CD4-positive, alpha-beta memory T cell (primary cell): Measurements from ENCODE around the gene ANKRD1. TPM values are rescaled to one million over a fixed set of nuclear protein-coding genes. Genes with fewer than 3 reads are reported as not detected.

Experiments
- CTCF ChIA-PET: fragments of 350-600 bp; sonication (Branson Sonifier 250); formaldehyde crosslinking; loops from one replicate; lab custom pipeline; 2021; ENCODE audit warnings: inconsistent platforms; ENCODE audit not compliant: partially characterized antibody; lab: Charles Lee
- POLR2A ChIA-PET: fragments of 350-600 bp; sonication (Branson Sonifier 250); formaldehyde crosslinking; loops from one replicate; lab custom pipeline; 2021; ENCODE audit not compliant: partially characterized antibody; lab: Charles Lee
- DNase-seq, 5 donors: peaks; one replicate each; pipeline versions ENCODE4 v3.0.0 to v3.0.0-alpha.2; 2020 to 2022; ENCODE audit warnings: mixed read lengths in 1 of 5
- H3K27ac ChIP-seq: one replicate; pipeline ENCODE4 v1.7.0; 2013; ENCODE audit warnings: low read depth, low read length
- H3K27me3 ChIP-seq: 2 replicates; pipeline ENCODE4 v1.7.0; 2013; ENCODE audit warnings: mild to moderate bottlenecking, low read length, moderate library complexity; ENCODE audit not compliant: insufficient read depth
- H3K36me3 ChIP-seq: 2 replicates; pipeline ENCODE4 v1.7.0; 2013; ENCODE audit warnings: mild to moderate bottlenecking, low read length, moderate library complexity; ENCODE audit not compliant: insufficient read depth
- H3K4me1 ChIP-seq: 2 replicates; pipeline ENCODE4 v1.7.0; 2013; ENCODE audit warnings: mild to moderate bottlenecking, low read length, moderate library complexity; ENCODE audit not compliant: insufficient read depth
- H3K4me3 ChIP-seq, 2 donors: one replicate each; pipeline ENCODE4 v1.7.0; 2013; ENCODE audit warnings: low read length in 2 of 2, mild to moderate bottlenecking in 1 of 2
- H3K9me3 ChIP-seq, 2 donors: one replicate each; pipeline ENCODE4 v1.7.0; 2013; ENCODE audit warnings: low read length in 2 of 2, control low read depth in 1 of 2; ENCODE audit not compliant: control insufficient read depth in 1 of 2
- H3K27ac Mint-ChIP-seq, 7 donors: one replicate each; pipeline ENCODE4 v1.8.0; 2020 to 2021; ENCODE audit warnings: mixed read lengths in 7 of 7, mild to moderate bottlenecking in 6 of 7, inconsistent platforms in 3 of 7, moderate library complexity in 3 of 7
- H3K27me3 Mint-ChIP-seq, 2 donors: one replicate each; pipeline ENCODE4 v1.8.0; 2020 to 2021; ENCODE audit warnings: mixed read lengths in 2 of 2
- H3K36me3 Mint-ChIP-seq, 2 donors: one replicate each; pipeline ENCODE4 v1.8.0; 2020 to 2021; ENCODE audit warnings: mixed read lengths in 2 of 2, inconsistent platforms in 1 of 2, mild to moderate bottlenecking in 1 of 2
- H3K4me1 Mint-ChIP-seq, 4 donors: one replicate each; pipeline ENCODE4 v1.8.0; 2020 to 2021; ENCODE audit warnings: mixed read lengths in 4 of 4, mild to moderate bottlenecking in 1 of 4
- H3K4me3 Mint-ChIP-seq, 8 donors: one replicate each; pipeline ENCODE4 v1.8.0; 2020 to 2021; ENCODE audit warnings: mixed read lengths in 8 of 8, mild to moderate bottlenecking in 7 of 8, moderate library complexity in 6 of 8, inconsistent platforms in 3 of 8
- H3K9me3 Mint-ChIP-seq, 8 donors: one replicate each; pipeline ENCODE4 v1.8.0; 2020 to 2021; ENCODE audit warnings: mixed read lengths in 8 of 8, mild to moderate bottlenecking in 5 of 8, inconsistent platforms in 3 of 8, moderate library complexity in 1 of 8
- intact Hi-C: fragments of 100-400 bp; cut with micrococcal nuclease; formaldehyde crosslinking; loops from one replicate; pipeline ENCODE4 v1.15.1; 2023
- polyA plus RNA-seq, 2 donors: library from polyadenylated mRNA; unstranded; fragments of 300-500 nt; fragmentation: Illumina TruSeq; gene quantifications; one replicate each; pipeline ENCODE4 v1.2.3, GENCODE V29; 2021
- total RNA-seq, 2 experiments: library from RNA; stranded (reverse); gene quantifications; one replicate each; pipeline ENCODE4 v1.2.3, GENCODE V29; 2021

ANKRD1 gene
- total RNA-seq, result not detected
- not detected for polyA plus RNA-seq

GRCh38 chr10:90920986-90921666 lies at the start of gene ANKRD1:
Gene ANKRD1, minus strand, starts transcription at chr10:90921087. Its CDS starts 60 bp downstream, at chr10:90921027.
- Histone ChIP-seq H3K4me1 (no peaks in the 10 kb centered on the region), H3K27ac (no peak within 1 kb of the TSS), H3K36me3 (no peaks in the 10 kb centered on the region), H3K9me3 (no peaks in the 10 kb centered on the region), H3K4me3 (no peak within 1 kb of the TSS), H3K27me3 (no peaks in the 10 kb centered on the region)
- Mint-ChIP-seq H3K36me3 (no peaks in the 10 kb centered on the region), H3K4me3 (peak within 1 kb of the TSS in 1 of 8 donors; percentile 3), H3K9me3 (peaks cover 0 to 2% (median 0%) of the 10 kb centered on the region in 8 donors), H3K27me3 (peaks cover 7 to 18% of the 10 kb centered on the region in 2 donors), H3K27ac (no peak within 1 kb of the TSS), H3K4me1 (no peaks in the 10 kb centered on the region)
- intact Hi-C loops, result no loop called here
- ChIA-PET CTCF (interaction anchor here (1.5 to 3.7 kb wide), 2 partner anchors 9 to 12 kb away, joined by 3 to 28 read pairs; no protein-coding TSS in a partner anchor), POLR2A (no interaction called here)
- DNase-seq, result no peak

GRCh38 chr10:90969947-90970673 lies 49.2 kb upstream of the ANKRD1 start:
- Mint-ChIP-seq H3K27me3 (peaks cover 4 to 9% of the 10 kb centered on the region in 2 donors), H3K27ac (no peak overlapping the region), H3K9me3 (peaks cover 0 to 3% (median 0%) of the 10 kb centered on the region in 8 donors), H3K4me3 (no peak overlapping the region), H3K36me3 (no peaks in the 10 kb centered on the region), H3K4me1 (no peaks in the 10 kb centered on the region)
- no peak overlapping the region for H3K27ac ChIP-seq
- no peaks in the 10 kb centered on the region for H3K36me3 ChIP-seq
- intact Hi-C loops, result no loop called here
- POLR2A ChIA-PET, result no interaction called here
- no peaks in the 10 kb centered on the region for H3K27me3 ChIP-seq
- H3K4me3 ChIP-seq, result no peak overlapping the region
- DNase-seq, result no peak
- H3K4me1 ChIP-seq, result no peaks in the 10 kb centered on the region
- CTCF ChIA-PET, result no interaction called here
- no peaks in the 10 kb centered on the region for H3K9me3 ChIP-seq

GRCh38 chr10:90969121-90969534 lies 48.2 kb upstream of the ANKRD1 start:
- Histone ChIP-seq H3K36me3 (no peaks in the 10 kb centered on the region), H3K9me3 (no peaks in the 10 kb centered on the region), H3K4me3 (no peak overlapping the region), H3K27me3 (no peaks in the 10 kb centered on the region), H3K27ac (no peak overlapping the region), H3K4me1 (no peaks in the 10 kb centered on the region)
- no peak for DNase-seq
- ChIA-PET CTCF (interaction anchor here (0.6 kb wide), 1 partner anchor 111 kb away, joined by 3 read pairs; the partner anchor contains the start of gene HTR7), POLR2A (no interaction called here)
- intact Hi-C loops, result no loop called here
- Mint-ChIP-seq H3K27ac (no peak overlapping the region), H3K4me1 (no peaks in the 10 kb centered on the region), H3K4me3 (no peak overlapping the region), H3K9me3 (peaks cover 0 to 2% (median 0%) of the 10 kb centered on the region in 8 donors), H3K27me3 (peaks cover 4 to 9% of the 10 kb centered on the region in 2 donors), H3K36me3 (no peaks in the 10 kb centered on the region)

- no peaks in the 10 kb centered on the region for H3K36me3 Mint-ChIP-seq
- intact Hi-C loops, result no loop called here
- no peak for DNase-seq
- ChIA-PET CTCF (no interaction called here), POLR2A (no interaction called here)
- Histone ChIP-seq H3K4me1 (no peaks in the 10 kb centered on the region), H3K27ac (no peak overlapping the region), H3K27me3 (no peaks in the 10 kb centered on the region), H3K36me3 (no peaks in the 10 kb centered on the region), H3K9me3 (no peaks in the 10 kb centered on the region), H3K4me3 (no peak overlapping the region)
- H3K9me3 Mint-ChIP-seq, result peaks cover 0 to 2% (median 0%) of the 10 kb centered on the region in 8 donors
- H3K27ac Mint-ChIP-seq, result no peak overlapping the region
- H3K27me3 Mint-ChIP-seq, result peaks cover 4 to 9% of the 10 kb centered on the region in 2 donors
- no peaks in the 10 kb centered on the region for H3K4me1 Mint-ChIP-seq
- H3K4me3 Mint-ChIP-seq, result no peak overlapping the region
Measured at GRCh38 chr10:90968328-90969081, 47.6 kb upstream of the ANKRD1 start.

- POLR2A ChIA-PET, result no interaction called here
- no peak for DNase-seq
- Histone ChIP-seq H3K27ac (no peak overlapping the region), H3K9me3 (no peaks in the 10 kb centered on the region), H3K36me3 (no peaks in the 10 kb centered on the region), H3K27me3 (no peaks in the 10 kb centered on the region), H3K4me3 (no peak overlapping the region), H3K4me1 (no peaks in the 10 kb centered on the region)
- Mint-ChIP-seq H3K27me3 (peaks cover 4 to 9% of the 10 kb centered on the region in 2 donors), H3K9me3 (peaks cover 0 to 2% (median 0%) of the 10 kb centered on the region in 8 donors), H3K4me3 (no peak overlapping the region), H3K36me3 (no peaks in the 10 kb centered on the region), H3K27ac (no peak overlapping the region), H3K4me1 (no peaks in the 10 kb centered on the region)
- intact Hi-C loops, result no loop called here
- CTCF ChIA-PET, result no interaction called here
Measured at GRCh38 chr10:90967865-90968264, 47.0 kb upstream of the ANKRD1 start.

- Mint-ChIP-seq H3K4me3 (no peak overlapping the region), H3K27ac (no peak overlapping the region), H3K36me3 (no peaks in the 10 kb centered on the region), H3K27me3 (peaks cover 4 to 9% of the 10 kb centered on the region in 2 donors), H3K4me1 (no peaks in the 10 kb centered on the region), H3K9me3 (peaks cover 0 to 2% (median 0%) of the 10 kb centered on the region in 8 donors)
- H3K36me3 ChIP-seq, result no peaks in the 10 kb centered on the region
- no peak for DNase-seq
- no peak overlapping the region for H3K4me3 ChIP-seq
- H3K4me1 ChIP-seq, result no peaks in the 10 kb centered on the region
- intact Hi-C loops, result no loop called here
- no peak overlapping the region for H3K27ac ChIP-seq
- no peaks in the 10 kb centered on the region for H3K9me3 ChIP-seq
- ChIA-PET POLR2A (no interaction called here), CTCF (no interaction called here)
- H3K27me3 ChIP-seq, result no peaks in the 10 kb centered on the region
Measured at GRCh38 chr10:90966146-90966545, 45.3 kb upstream of the ANKRD1 start.

GRCh38 chr10:90965720-90966119 lies 44.8 kb upstream of the ANKRD1 start:
- no peak for DNase-seq
- ChIA-PET POLR2A (no interaction called here), CTCF (no interaction called here)
- intact Hi-C loops, result no loop called here
- Mint-ChIP-seq H3K4me3 (no peak overlapping the region), H3K4me1 (no peaks in the 10 kb centered on the region), H3K27ac (no peak overlapping the region), H3K9me3 (no peaks in the 10 kb centered on the region), H3K27me3 (peaks cover 2 to 7% of the 10 kb centered on the region in 2 donors), H3K36me3 (no peaks in the 10 kb centered on the region)
- Histone ChIP-seq H3K27ac (no peak overlapping the region), H3K27me3 (no peaks in the 10 kb centered on the region), H3K9me3 (no peaks in the 10 kb centered on the region), H3K4me1 (no peaks in the 10 kb centered on the region), H3K4me3 (no peak overlapping the region), H3K36me3 (no peaks in the 10 kb centered on the region)
